ENCODE results near the gene PHF14.

PHF14 gene

DNA sequence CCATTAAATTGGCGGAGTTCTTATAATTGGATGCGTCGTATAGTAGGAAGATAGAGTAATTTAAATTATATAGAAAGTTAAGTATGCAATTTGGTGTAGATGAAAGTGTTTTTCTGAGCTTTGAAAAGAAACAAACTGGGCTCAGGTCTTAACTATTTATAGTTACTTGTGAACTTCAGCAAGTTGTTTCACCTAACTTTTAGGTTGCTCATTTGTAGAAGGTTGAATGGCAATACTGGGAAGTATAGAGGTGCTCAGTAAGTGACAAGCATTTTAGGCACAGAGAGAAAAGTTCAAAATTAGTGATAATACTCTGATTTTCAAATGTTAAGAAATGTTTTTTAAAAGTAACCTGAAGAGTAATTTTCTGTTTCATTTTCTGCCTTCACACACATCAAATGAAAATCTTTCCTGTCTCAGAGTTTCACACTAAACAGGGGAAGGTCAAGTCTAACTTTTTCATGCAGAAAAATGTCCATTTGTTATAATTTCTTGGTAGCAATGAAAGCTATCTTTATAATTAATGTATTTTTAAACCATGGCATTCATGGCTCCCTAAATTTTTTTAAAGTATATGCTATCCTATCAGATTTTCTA is 146.5 kb downstream of the PHF14 start:
- peaks cover 18% of the 10 kb centered on the region for H3K4me1 Mint-ChIP-seq (ENCODE audit: low read depth)
- H3K27ac Mint-ChIP-seq, result peak overlapping the region; percentile 79
- H3K9me3 Mint-ChIP-seq, result no peaks in the 10 kb centered on the region
- H3K36me3 Mint-ChIP-seq (ENCODE audit: low read depth), result peaks cover 12% of the 10 kb centered on the region
- H3K4me3 Mint-ChIP-seq, result peak overlapping the region; percentile 50
- H3K27me3 Mint-ChIP-seq (ENCODE audit: low read depth), result no peaks in the 10 kb centered on the region

DNA sequence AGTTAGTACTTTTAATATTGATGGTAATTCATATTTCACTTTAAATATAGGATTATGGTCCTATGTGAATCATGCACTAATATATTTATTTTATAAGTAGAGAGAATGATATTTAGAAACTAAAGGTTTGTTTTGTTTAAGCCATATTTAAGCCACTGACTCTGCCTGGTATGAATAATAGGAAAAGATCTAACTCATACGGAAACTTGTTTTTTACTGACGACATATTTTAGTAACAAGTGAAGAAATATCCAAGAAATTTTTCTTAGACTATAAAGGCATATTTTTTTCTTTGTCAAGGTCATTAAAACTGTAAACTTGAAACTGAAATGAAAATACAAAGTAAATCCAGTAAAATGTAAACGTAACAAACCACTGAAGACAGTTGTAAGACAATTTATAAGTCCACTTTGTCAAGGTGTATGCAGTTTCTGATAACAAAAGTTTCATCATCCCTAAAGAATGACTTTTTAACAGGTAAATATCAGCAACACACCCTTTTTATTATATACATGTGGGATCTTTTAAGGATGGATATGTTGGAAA is 147.1 kb downstream of the PHF14 start:
- Mint-ChIP-seq H3K27ac (peak overlapping the region; percentile 31), H3K4me3 (no peak overlapping the region), H3K27me3 (ENCODE audit: low read depth) (no peaks in the 10 kb centered on the region), H3K4me1 (ENCODE audit: low read depth) (peaks cover 18% of the 10 kb centered on the region), H3K36me3 (ENCODE audit: low read depth) (peaks cover 11% of the 10 kb centered on the region), H3K9me3 (no peaks in the 10 kb centered on the region)

DNA sequence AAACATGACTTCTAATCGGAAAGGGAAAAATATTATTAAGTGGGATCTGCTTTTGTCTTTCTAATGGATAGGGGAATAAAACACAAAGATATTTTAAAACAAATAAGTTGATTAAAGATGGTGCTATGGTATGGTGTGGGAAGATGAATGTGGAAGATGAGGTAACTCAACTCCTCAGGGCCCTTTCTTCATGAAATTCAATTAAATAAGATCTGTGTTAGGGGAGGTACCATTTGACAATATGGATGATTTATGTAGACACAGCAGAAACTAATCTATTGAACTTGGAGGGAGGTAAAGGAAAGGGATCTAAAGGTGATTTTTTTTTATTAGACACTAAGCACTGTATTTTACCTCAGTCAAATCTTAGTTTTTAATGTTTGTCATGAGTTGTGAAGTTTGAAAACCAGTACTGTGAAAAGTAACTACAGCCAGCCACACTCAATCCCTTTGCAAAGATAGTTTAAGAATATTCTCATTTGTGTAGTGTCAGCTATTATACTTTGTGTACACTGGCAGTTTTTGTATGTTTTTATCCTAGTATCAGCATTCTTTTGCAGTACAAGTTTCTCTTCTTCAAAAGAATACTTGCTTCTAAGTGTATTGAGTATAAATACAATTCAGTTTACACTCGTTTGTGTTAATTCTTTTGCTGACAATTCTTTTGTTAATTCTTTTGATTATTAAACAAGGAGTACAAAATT is 151.3 kb downstream of the PHF14 start:
- no peak overlapping the region for H3K27ac Mint-ChIP-seq
- H3K27me3 Mint-ChIP-seq (ENCODE audit: low read depth), result no peaks in the 10 kb centered on the region
- no peak overlapping the region for H3K4me3 Mint-ChIP-seq
- peaks cover 36% of the 10 kb centered on the region for H3K4me1 Mint-ChIP-seq (ENCODE audit: low read depth)
- H3K9me3 Mint-ChIP-seq, result no peaks in the 10 kb centered on the region
- H3K36me3 Mint-ChIP-seq (ENCODE audit: low read depth), result peaks cover 12% of the 10 kb centered on the region

DNA sequence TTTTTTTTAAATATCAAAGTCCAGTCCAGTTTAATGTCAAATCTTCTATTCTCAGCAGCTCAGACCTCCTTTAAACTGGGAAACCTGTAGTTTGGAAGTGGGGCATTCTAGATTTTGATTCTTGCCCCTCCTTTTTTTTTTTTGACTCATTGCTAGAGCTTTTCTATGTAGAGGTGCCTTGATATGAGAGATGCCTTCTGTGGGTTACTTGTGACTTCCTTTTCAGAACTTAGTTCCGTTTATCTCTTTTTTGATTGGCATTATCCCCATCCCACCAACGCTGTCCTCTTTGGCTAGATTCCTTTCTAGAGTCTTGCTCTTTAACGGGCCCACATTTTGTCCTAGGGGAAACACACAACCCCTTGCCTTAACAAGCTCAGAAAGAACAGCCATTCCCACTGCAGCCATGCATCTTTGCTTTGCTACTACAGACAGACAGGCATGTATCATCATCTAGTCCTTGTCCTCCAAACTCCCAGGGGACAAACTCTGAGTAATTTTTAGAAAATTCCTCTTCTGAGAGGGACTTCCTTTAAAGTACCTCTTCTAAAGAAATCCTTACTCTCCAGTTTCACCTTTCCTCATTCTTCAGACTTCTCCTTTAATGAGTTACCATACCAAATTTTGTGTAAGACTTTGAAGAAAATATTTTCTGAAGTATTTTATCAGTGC is 153.6 kb downstream of the PHF14 start:
- peak overlapping the region; percentile 58 for H3K27ac Mint-ChIP-seq
- H3K36me3 Mint-ChIP-seq (ENCODE audit: low read depth), result peaks cover 15% of the 10 kb centered on the region
- H3K9me3 Mint-ChIP-seq, result no peaks in the 10 kb centered on the region
- H3K4me1 Mint-ChIP-seq (ENCODE audit: low read depth), result peaks cover 30% of the 10 kb centered on the region
- no peaks in the 10 kb centered on the region for H3K27me3 Mint-ChIP-seq (ENCODE audit: low read depth)
- H3K4me3 Mint-ChIP-seq, result no peak overlapping the region

DNA sequence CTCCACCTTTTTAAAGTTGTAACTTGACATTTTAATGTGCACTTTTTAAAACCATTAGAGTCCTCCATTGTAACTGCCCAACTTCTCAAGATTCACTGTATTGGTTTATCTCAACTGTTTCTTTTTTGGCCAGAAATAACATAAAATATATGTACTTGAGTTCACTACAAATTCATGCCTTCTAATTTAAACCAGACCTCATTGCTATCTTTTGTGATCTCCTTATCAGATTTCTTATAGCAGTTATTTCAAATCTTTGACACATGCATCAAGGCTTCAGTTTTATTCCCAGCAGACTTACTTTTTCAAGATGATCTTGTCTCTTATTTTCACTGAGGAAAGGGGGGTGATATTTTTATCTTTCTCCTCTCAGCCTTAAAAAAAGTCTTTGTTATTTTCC is 154.3 kb downstream of the PHF14 start:
- Mint-ChIP-seq H3K4me3 (no peak overlapping the region), H3K27me3 (ENCODE audit: low read depth) (no peaks in the 10 kb centered on the region), H3K4me1 (ENCODE audit: low read depth) (peaks cover 26% of the 10 kb centered on the region), H3K9me3 (no peaks in the 10 kb centered on the region), H3K27ac (no peak overlapping the region), H3K36me3 (ENCODE audit: low read depth) (peaks cover 11% of the 10 kb centered on the region)

DNA sequence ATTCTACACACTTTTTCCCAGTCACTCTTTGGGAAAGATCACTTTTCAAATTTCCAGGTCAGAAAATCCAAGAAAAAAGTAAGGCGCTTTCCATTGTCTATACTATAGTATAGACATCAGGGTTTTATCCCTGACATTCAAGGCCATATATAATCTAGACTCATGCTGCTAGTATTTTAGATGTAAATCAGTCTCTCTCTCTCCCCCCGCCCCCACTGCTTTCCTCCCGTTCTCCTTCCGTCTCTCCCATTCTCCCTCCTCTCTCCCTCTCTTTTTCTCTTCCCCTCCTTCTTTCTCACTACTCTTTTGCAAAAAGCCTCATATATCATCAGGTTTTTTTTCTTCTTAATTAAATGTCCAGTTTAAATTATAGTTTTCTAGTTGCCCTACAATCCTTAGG is 154.8 kb downstream of the PHF14 start:
- no peak overlapping the region for H3K4me3 Mint-ChIP-seq
- peaks cover 11% of the 10 kb centered on the region for H3K36me3 Mint-ChIP-seq (ENCODE audit: low read depth)
- H3K27ac Mint-ChIP-seq, result no peak overlapping the region
- no peaks in the 10 kb centered on the region for H3K9me3 Mint-ChIP-seq
- H3K4me1 Mint-ChIP-seq (ENCODE audit: low read depth), result peaks cover 26% of the 10 kb centered on the region
- H3K27me3 Mint-ChIP-seq (ENCODE audit: low read depth), result no peaks in the 10 kb centered on the region

DNA sequence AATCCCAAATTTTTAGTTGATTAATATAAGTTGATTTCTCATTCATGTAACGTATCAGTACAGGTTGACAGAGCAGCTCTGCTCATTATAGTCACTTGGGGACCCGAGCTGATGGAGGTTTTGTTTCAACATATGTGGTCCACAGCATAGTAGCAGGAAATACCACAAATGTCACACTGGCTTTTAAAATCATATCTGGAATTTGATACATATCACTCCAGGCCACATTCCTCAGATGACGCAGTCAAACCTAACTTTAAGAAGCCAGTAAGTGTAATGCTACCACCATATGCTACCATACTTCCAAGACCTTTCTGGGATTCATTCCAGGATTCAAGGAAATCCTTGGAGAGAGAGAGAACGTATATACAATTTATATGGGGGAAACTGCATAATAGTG is 156.3 kb downstream of the PHF14 start:
- no peaks in the 10 kb centered on the region for H3K27me3 Mint-ChIP-seq (ENCODE audit: low read depth)
- H3K4me3 Mint-ChIP-seq, result no peak overlapping the region
- H3K36me3 Mint-ChIP-seq (ENCODE audit: low read depth), result peaks cover 7% of the 10 kb centered on the region
- no peaks in the 10 kb centered on the region for H3K9me3 Mint-ChIP-seq
- peaks cover 26% of the 10 kb centered on the region for H3K4me1 Mint-ChIP-seq (ENCODE audit: low read depth)
- H3K27ac Mint-ChIP-seq, result no peak overlapping the region

DNA sequence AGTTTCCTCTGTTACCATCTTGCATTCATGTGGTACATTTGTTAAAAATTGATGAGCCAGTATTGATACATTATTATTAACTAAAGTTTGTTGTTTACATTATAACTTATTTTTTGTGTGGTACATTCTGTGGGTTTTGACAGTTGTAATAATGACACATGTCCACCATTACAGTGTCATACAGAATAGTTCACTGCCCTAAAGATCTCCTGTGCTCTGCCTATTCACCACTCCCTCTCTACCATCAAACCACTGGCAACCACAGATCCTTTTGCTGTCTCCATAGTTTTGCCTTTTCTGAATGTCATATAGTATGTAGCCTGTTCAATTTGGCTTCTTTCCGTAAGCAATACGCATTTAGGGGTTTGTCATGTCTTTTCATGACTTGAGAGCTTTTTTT is 156.9 kb downstream of the PHF14 start:
- Mint-ChIP-seq H3K36me3 (ENCODE audit: low read depth) (peaks cover 7% of the 10 kb centered on the region), H3K9me3 (no peaks in the 10 kb centered on the region), H3K27ac (no peak overlapping the region)

DNA sequence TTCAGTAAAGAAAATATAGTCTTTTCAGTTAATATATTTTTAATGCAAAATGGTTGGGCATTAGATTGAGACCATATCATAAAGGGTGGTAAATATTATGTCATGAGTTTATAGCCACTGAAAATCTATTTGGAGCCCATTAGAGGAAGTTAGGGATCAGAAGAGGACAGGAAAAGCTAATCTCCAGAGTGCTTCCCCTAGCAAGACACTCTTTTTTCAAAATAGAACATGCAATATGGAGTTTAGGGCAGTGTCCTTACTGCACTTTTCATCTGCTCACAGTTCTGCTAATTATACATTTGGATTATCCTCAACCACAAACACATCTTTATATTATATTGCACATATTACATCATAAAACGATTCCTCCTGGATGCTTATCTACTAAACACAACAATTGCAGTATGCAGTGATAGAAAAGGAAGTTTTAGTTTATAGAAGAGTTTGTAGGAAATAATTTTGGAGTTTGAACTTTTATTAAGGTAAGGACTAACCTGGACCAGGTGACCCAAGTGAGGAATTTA is 159.8 kb downstream of the PHF14 start:
- Mint-ChIP-seq H3K4me3 (no peak overlapping the region), H3K27me3 (ENCODE audit: low read depth) (no peaks in the 10 kb centered on the region), H3K27ac (no peak overlapping the region), H3K9me3 (no peaks in the 10 kb centered on the region), H3K36me3 (ENCODE audit: low read depth) (peaks cover 6% of the 10 kb centered on the region), H3K4me1 (ENCODE audit: low read depth) (peaks cover 8% of the 10 kb centered on the region)

More for the DNA sequence above, 156.9 kb downstream of the PHF14 start:
- peaks cover 26% of the 10 kb centered on the region for H3K4me1 Mint-ChIP-seq (ENCODE audit: low read depth)
- no peaks in the 10 kb centered on the region for H3K27me3 Mint-ChIP-seq (ENCODE audit: low read depth)
- H3K4me3 Mint-ChIP-seq, result no peak overlapping the region

DNA sequence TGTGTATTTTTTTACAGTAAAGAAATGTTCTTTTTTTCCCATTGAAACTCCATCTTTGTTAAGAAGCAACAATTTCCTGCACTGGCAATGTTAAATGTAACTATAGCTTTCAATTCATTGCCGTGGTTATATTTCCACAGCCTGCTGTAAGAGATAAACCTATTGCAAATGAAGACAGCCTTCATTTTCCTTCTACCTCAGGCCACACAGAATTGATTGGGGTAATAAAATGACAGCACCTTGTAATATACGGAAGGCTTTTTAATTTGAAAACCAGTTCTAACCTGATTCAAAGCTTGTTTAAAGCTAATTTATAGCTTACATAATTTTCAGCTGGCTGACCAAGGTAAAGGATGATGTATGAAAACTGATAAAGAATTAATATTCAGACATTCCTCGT is 161.9 kb downstream of the PHF14 start:
- Mint-ChIP-seq H3K27ac (no peak overlapping the region), H3K36me3 (ENCODE audit: low read depth) (peaks cover 4% of the 10 kb centered on the region), H3K4me1 (ENCODE audit: low read depth) (no peaks in the 10 kb centered on the region), H3K9me3 (no peaks in the 10 kb centered on the region), H3K4me3 (no peak overlapping the region), H3K27me3 (ENCODE audit: low read depth) (no peaks in the 10 kb centered on the region)

DNA sequence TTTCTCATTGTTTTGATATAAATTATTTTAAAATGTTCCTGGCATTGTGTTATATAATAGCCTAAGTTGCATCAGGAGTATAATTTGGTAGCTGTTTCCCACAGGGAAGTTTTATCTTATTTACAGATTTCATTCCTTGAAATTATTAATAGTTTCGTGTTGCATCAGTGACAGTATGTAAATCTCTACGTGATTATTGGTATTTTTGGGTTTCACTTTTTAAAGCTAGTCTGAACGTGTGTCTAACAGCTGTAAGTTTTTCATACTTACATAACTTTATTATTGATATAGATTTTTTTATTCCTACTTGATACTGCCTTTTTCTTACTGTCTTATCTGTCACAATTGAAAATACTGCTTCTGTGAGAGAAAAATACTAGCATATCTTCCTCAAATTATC is 167.9 kb downstream of the PHF14 start:
- no peaks in the 10 kb centered on the region for H3K36me3 Mint-ChIP-seq (ENCODE audit: low read depth)
- H3K27ac Mint-ChIP-seq, result no peak overlapping the region
- no peaks in the 10 kb centered on the region for H3K27me3 Mint-ChIP-seq (ENCODE audit: low read depth)
- H3K4me1 Mint-ChIP-seq (ENCODE audit: low read depth), result no peaks in the 10 kb centered on the region
- H3K4me3 Mint-ChIP-seq, result no peak overlapping the region
- no peaks in the 10 kb centered on the region for H3K9me3 Mint-ChIP-seq

DNA sequence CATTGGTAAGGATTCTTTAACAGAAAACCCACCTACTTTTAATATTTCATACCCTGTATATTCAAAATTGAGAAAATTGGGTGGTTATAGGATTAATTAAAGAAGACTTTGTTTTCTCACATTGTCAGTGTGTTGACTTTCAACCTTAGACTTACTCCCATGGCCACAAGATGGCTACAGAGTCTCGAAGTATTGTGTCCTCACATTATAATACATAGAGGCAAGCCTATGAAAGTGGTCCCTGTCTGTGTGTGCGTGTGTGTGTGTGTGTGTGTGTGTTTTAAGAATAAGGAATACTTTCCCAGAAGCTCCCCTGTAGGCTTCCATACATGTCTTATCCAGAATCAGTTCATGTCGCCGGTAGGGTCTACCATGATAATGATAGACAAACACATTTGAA is 180.0 kb downstream of the PHF14 start:
- H3K27me3 Mint-ChIP-seq (ENCODE audit: low read depth), result no peaks in the 10 kb centered on the region

DNA sequence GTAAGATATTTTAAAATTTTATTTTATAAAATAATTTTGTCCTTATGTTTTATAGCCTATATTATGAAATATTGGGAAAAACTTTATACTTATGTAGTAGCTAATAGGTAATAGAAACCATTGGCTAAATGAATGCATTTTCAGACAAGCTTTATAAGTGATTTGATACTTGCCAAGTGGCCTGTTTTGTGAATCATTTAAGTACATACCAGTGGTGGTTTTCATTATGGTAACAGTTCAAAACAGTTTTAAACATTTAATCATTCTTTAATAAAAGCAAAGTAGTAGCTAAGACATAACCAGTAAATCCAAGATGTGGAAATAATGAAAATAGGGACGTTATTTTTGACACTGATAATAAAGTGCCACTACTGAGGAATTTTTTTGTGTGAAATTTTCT is 182.2 kb downstream of the PHF14 start:
- Mint-ChIP-seq H3K27me3 (ENCODE audit: low read depth) (no peaks in the 10 kb centered on the region), H3K27ac (no peak overlapping the region), H3K4me3 (no peak overlapping the region), H3K9me3 (no peaks in the 10 kb centered on the region), H3K36me3 (ENCODE audit: low read depth) (no peaks in the 10 kb centered on the region), H3K4me1 (ENCODE audit: low read depth) (no peaks in the 10 kb centered on the region)

More for the DNA sequence above, 180.0 kb downstream of the PHF14 start:
- no peak overlapping the region for H3K27ac Mint-ChIP-seq
- H3K4me3 Mint-ChIP-seq, result no peak overlapping the region
- H3K4me1 Mint-ChIP-seq (ENCODE audit: low read depth), result no peaks in the 10 kb centered on the region
- H3K36me3 Mint-ChIP-seq (ENCODE audit: low read depth), result no peaks in the 10 kb centered on the region
- H3K9me3 Mint-ChIP-seq, result no peaks in the 10 kb centered on the region

DNA sequence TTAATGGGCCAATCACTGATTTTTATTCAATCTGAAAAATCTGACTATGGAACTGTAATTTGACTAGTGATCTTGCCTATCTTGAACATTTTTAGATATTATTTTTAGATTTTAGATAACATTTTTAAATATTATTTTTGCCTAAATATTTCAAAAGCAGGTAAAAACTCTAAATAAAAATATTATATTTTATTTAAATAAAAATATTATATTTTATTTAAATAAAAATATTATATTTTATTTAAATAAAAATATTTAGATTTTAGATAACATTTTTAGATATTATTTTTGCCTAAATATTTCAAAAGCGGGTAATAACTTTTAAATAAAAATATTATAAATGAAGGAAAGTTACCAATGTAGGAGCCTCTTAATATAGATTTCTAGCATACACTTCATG is 187.8 kb downstream of the PHF14 start:
- no peaks in the 10 kb centered on the region for H3K9me3 Mint-ChIP-seq
- no peak overlapping the region for H3K4me3 Mint-ChIP-seq
- no peaks in the 10 kb centered on the region for H3K36me3 Mint-ChIP-seq (ENCODE audit: low read depth)
- no peaks in the 10 kb centered on the region for H3K27me3 Mint-ChIP-seq (ENCODE audit: low read depth)
- no peaks in the 10 kb centered on the region for H3K4me1 Mint-ChIP-seq (ENCODE audit: low read depth)
- no peak overlapping the region for H3K27ac Mint-ChIP-seq

DNA sequence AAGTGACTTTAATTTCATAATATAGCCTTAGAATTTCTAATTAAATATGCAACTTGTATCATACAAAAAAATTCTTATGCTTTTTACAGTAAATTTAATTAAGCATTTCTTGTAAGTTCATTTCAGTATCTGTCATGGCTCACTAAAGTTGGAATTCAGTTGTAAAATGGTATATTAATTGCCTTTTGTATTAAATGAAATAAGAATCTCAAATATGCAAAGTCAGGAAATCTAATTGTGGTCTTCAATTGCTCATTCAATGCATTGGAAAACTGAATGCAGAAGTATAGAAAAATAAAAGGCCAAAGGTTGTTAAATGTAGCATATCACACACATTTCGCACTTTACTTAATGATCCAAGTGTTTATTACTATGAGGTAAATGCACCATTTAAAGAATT is 189.5 kb downstream of the PHF14 start:
- Mint-ChIP-seq H3K4me3 (no peak overlapping the region), H3K27ac (no peak overlapping the region), H3K27me3 (ENCODE audit: low read depth) (no peaks in the 10 kb centered on the region), H3K9me3 (no peaks in the 10 kb centered on the region), H3K36me3 (ENCODE audit: low read depth) (no peaks in the 10 kb centered on the region), H3K4me1 (ENCODE audit: low read depth) (no peaks in the 10 kb centered on the region)

Measured in T-helper 1 cell treated with Interleukin-12 subunit alpha and Interleukin-12 subunit beta and Interleukin-4 antibody, amounts not matched to agents 30 μg/mL and 1 μg/mL, for 36 hours (primary cell).